GM04504 (cell line): ENCODE measurements around the gene NAA25.
"Not testable (repeated sequence)": the region's sequence is repeated elsewhere in the genome, so short reads cannot be mapped to it uniquely, and the experiment has no call there.

Source experiments
- DNase-seq: peaks from one replicate; pipeline ENCODE4 v3.0.0-alpha.2; 2012; ENCODE audit warnings: low read depth

Gene NAA25

GRCh38 chr12:112116232-112117060 lies 7.9 kb upstream of the NAA25 start:
- DNase-seq, result no peak

DNA sequence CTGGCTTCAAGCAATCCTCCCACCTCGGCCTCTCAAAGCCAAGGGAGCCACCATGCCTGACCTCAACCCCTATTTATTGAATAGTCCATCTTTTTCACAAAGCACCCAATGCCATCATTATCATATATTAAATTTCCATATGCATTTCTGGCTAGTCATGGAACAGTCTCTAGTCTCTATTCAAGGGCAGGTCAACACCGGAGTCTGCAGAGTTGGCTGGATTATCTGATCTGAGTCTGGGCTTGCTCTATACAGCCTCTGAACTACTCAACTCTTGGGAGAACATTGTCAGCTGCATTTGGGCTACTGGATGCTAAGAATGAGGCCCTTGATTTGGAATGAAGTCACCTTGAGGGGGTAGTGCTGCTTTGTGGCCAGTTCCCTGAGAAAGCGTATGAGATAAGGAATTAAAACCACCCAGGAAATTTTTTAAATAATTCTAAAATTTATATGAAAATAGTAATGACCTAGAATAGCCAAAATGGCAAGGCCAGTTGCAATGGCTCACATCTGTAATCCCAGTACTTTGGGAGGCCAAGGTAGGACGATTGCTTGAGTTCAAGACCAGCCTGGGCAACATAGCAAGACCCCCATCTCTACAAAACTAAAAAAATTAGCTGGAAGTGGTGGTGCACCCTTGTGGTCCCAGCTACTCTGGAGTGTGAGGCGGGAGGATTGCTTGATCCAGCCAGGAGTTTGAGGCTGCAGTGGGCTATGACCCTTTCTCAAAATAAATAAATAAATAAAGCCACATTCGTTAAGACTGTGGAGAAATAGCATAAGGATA lies 6.9 kb upstream of the NAA25 start:
- DNase-seq, result no peak

- DNase-seq, result no peak
Observed at GRCh38 chr12:112112409-112113133, 4.0 kb upstream of the NAA25 start.

DNA sequence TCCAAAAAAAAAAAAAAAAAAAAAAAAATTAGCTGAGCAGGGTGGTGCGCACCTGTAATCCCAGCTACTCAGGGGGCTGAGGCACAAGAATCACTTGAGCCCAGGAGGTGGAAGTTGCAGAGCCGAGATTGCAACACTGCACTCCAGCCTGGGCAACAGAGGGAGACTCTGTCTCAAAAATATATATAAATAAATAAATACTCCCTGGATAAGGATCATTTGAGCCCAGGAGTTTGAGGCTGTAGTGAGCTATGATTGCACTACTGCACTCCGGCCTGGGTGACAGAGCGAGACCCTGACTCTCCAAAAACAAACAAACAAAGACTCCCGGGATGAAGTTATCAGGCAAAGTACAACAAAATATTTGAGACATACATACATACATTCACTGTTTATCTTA lies 3.3 kb upstream of the NAA25 start:
- DNase-seq, result no peak

GRCh38 chr12:112110787-112111662 lies 2.4 kb upstream of the NAA25 start:
- DNase-seq, result not testable (repeated sequence)

DNA sequence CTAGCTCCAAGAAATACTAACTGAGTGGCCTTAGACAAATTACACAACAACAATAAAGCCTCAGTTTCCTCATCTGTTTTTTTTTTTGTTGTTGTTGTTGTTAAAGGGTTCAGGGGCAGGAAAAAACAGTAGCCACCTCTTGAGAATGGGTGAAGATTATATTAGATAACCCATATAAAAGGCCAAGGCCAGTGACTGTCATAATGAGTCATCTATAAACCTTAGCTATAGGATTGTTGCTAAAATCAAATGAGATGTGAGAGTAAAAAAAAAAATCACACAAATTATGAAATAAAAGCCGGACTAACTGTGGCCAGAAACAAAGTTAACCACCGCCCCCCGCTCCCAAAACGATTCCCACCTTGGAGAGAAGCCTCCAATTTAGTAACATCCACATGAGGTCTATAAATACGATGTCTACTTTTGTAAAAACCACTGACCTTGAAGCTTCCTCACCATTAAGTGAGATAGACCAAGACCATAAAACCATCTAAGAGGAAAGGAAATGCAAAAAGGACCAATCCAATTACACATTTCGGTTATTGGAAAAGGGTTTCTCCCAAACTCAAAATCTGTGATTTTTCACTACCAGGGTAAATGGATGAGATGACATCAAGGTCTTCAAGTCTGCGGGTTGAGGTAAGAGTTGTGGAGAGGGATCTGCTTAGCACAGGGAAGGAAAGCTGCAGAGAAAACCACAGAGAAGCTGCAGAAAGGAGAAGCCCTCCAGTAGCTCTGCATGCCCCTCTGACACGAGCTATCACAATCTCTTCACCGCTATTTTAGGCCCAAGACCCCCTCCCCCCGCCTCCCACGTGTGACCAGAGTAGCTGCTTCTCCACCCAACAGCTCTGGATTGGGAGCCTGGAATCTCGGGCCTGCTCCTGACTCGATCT lies 1.0 kb downstream of the NAA25 start:
- DNase-seq, result no peak

GRCh38 chr12:112105891-112106290 lies 2.7 kb downstream of the NAA25 start:
- DNase-seq, result no peak

DNA sequence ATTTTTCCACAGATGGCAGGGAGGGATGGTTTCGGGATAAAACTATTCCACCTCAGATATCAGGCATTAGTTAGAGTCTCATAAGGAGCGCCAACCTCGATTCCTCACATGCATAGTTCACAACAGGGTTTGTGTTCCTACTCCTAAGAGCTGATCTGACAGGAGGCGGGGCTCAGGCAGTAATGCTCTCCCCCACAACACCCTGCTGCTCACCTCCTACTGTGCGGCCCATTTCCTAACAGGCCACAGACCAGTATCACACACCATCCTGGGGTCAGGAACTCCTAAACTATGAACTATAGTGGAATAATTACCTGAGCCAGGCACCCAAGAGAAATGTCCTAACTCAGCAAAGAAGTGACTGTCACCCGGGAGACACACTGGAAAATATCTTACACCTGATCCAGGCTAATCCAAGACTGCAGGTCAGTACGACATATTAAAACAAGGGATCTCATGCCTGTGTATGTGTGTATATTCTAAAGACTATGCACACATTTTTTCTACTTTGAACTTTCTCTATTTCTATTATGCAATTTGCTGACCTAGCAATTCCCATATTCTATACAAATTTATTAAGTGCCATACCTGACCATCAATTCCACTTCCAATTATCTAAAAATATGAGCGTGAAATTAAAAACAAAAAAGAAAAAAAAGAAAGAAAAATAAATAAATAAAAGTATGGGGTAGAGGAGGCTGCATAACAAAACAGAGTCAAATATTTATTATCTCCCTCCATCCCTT lies 4.7 kb downstream of the NAA25 start:
- DNase-seq, result no peak

- DNase-seq, result not testable (repeated sequence)
Observed at GRCh38 chr12:112102746-112103145, 5.8 kb downstream of the NAA25 start.

GRCh38 chr12:112102127-112102526 lies 6.5 kb downstream of the NAA25 start:
- no peak for DNase-seq

- not testable (repeated sequence) for DNase-seq
Observed at GRCh38 chr12:112100500-112100899, 8.1 kb downstream of the NAA25 start.

DNA sequence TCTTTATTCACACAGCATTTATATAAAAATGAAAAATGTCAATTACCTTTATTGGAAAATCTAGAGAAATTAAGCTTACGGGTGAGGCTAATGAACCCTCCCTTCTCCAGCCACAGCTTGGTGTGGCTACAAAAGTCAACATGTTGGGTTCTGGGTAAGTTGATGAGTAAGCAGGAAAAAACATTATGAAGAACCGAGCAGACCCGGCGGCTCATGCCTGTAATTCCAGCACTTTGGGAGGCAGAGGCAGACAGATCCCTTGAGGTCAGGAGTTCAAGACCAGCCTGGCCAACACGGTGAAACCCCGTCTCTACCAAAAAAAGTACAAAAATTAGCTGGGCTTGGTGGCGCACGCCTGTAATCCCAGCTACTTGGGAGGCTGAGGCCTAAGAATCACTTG lies 10.9 kb downstream of the NAA25 start:
- no peak for DNase-seq

- no peak for DNase-seq
Observed at GRCh38 chr12:112096667-112097066, 11.9 kb downstream of the NAA25 start.

GRCh38 chr12:112096070-112096469 lies 12.5 kb downstream of the NAA25 start:
- no peak for DNase-seq

DNA sequence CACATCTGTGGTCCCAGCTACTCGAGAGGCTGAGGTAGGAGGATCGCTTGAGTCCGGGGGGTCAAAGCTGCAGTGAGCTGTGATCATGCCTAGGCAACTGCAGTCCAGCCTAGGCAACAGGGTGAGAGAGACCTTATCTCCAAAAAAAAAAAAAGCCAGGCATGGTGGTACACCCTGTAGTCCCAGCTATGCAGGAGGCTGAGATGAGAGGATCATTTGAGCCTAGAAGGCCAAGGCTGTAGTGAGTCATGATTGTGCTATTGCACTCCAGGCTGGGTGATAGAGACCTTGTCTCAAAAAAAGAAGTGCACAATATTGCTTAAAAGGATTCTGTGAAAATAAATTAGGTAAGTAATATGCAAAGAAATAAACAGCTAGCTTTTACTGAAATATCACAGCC lies 17.0 kb downstream of the NAA25 start:
- DNase-seq, result no peak

GRCh38 chr12:112087851-112088250 lies 20.7 kb downstream of the NAA25 start:
- no peak for DNase-seq

GRCh38 chr12:112087055-112087850 lies 21.3 kb downstream of the NAA25 start:
- no peak for DNase-seq

- DNase-seq, result no peak
Observed at GRCh38 chr12:112066566-112066965, 42.0 kb downstream of the NAA25 start.

DNA sequence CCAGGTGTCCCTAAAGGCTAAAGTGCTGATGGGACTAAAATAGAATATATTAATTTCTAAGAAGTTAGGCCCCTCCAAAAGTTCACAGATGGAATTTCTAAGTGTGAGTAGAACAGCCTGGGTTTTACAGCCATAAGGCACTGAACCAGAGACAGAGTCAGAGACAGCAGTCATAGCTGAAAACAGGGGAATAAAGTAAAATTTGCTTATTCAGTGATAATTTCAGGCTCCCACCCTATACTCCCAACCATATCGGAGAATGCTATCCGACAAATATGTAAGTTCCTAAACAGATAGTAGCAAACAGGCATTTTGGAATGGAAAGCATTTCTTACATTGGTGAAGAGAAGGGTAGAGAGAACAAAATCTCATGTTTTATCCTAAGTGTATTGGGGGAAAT lies 45.3 kb downstream of the NAA25 start:
- no peak for DNase-seq
